Left lobe of liver (tissue), 2 donors: ENCODE data around the gene CD9. TPM values are rescaled to one million over a fixed set of nuclear protein-coding genes. Genes with fewer than 3 reads are reported as not detected.

Experiments used
- ATAC-seq: fragments of 200-7000 bp; cut with Tn5 transposase; one replicate; pipeline ENCODE4 v1.9.1; 2020; ENCODE audit warnings: mild to moderate bottlenecking, moderate library complexity
- DNase-seq: peaks from one replicate; pipeline ENCODE4 v3.0.0-alpha.2; 2020; ENCODE audit warnings: low spot score
- total RNA-seq: library from RNA; stranded (reverse); gene quantifications from one replicate; pipeline ENCODE4 v1.2.1, GENCODE V29; 2021
- donor health status: DM: no; HTN: no; CAD: no; lungs with moderate emphysema.
- donor health status: DM: no; HTN: yes; CAD: no.

Gene CD9
- total RNA-seq, 1 donor from 2014 or later, result 21.2 TPM

DNA sequence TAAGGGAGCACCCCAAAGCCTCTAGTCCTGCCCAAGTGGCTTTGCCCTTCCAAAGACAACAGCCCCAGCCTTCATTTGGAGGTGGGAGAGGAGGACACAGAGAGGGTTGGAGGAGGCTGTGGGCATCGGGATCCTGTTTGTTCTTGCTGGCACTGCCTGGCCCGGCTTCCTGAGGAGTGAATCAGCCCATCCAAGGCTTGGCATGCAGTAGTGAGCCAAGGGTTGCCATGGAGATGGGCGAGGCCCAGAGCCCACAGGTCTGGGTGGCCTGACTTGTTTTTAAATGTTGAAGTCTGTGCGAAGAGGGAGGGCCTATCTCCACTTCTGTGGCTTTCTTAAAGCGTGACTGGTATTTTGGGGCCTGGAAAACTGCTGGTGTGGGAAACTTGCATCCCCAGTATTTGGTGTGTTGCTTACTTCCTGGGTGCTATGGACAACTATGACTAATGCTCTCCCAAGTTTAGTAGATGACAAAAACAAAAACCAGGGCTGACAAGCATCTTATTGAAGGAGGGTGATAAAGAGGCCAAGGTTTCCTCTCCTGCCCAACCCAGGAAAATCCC is 15.8 kb downstream of the CD9 start:
- DNase-seq, result no peak
- ATAC-seq, result no peak

DNA sequence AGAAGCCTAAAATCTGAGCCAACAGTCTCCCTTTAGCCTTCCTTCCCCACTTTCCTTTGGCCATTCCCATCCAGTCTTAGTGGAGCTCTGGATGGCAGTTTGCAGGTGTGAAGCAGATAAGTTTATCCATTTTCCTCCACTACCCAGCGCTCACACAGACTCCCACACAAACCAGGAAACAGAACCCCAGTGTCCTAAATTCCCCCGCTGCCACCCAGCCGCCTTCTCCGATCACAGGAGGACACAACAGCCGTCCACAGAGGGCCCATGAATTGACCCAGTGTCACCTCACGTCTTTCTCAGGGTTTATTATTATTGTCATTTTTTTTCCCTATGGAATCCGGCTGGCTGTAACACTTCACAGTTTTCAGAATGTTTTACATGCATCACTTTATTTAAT is 16.4 kb downstream of the CD9 start:
- ATAC-seq, result no peak

DNA sequence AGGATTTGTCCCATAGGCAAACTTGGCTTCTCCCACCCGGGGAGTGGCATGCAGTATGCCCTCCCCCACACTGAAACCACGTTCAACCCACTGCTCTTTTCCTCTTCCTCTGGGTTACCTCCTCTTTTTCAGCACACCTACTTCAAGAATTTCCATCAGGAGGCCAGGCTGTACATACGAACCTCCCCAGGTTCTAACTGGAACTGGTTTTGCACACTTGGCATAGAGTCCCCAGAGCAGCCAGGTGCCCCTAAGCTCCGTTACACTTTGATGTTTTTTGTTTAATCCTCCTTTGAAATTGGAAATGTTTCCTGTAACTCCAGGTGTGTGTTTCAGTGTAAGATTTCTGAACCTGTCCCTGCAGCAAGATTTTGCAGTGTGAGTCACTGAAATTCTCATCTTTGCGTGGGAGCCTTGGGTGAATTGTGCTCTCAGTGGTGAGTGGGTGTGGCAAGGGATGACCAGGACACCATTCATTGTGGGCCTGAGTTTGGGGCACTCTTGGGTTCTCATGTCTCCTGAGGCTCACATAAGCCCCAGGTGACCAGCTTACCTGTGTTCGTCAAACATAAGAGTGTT is 18.2 kb downstream of the CD9 start:
- DNase-seq, result no peak

More for the DNA sequence above, 16.4 kb downstream of the CD9 start:
- no peak for DNase-seq

DNA sequence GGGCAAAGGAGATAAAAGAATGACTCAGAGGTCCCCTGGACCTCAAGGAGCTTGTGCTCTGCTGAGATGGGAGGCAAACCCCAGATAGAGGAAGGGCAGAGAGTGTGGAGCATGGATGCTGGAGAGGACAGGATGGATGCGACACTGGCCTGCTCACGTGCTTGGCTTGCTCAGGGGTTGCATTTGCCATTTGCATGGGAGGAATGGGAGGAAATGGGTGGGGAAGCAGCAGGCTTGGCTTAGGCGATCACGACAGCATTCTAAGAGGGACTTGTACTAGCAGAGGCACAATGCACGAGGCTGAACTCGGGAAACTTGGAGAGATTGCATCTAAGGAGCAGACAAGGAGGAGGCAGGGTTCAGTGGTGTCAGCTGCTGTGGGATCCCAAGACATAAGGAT is 19.8 kb downstream of the CD9 start:
- DNase-seq (no peak), ATAC-seq (no peak)

More for the DNA sequence above, 18.2 kb downstream of the CD9 start:
- no peak for ATAC-seq

DNA sequence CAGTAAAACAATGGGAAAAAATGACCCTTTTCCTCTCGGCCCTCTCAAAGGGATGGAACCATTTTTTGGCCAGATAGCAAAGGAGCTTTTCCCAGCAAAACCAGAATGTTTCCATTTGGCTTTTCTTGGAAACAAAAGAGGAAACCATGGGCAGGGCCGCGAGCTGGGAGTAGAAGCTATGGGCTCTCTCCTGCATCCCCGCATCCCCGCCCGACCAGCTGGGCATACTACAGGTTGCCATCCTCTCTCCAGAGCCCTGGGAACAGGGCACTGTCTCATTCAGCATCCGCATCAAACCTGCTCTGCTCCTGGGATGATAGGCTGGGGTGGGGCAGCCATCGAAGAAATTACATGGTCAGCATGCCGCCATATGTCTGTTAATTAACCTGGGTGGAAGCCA is 20.9 kb downstream of the CD9 start:
- no peak for DNase-seq

DNA sequence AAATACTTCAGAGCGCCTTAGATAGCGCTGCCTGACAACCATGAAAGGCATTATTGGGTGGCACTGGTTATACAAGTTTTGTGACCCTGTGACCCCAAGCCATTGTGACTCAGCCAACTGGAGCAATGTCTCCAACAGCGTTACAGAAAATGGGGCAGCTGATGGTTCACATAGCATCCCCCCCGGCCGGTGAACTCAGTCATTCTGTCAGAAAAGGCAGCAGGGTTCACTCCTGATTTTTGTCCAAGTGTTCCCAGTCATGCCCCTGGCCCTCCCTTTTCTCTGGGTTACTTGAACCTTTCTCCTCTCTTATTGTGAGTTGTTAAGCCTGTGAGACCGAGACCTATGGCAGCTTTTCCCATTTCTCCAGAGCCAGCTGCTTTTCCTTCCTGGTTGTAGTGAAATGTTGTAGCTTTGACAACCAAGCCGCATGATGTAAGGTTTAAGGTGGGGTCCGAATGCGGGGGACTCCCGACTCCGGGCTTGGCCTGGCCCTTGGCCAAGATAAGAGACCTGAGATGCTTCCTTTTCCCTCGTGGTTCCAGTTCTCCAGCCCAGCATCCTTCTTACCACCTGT is 22.0 kb downstream of the CD9 start:
- DNase-seq, result no peak
- no peak for ATAC-seq

More for the DNA sequence above, 20.9 kb downstream of the CD9 start:
- ATAC-seq, result no peak

DNA sequence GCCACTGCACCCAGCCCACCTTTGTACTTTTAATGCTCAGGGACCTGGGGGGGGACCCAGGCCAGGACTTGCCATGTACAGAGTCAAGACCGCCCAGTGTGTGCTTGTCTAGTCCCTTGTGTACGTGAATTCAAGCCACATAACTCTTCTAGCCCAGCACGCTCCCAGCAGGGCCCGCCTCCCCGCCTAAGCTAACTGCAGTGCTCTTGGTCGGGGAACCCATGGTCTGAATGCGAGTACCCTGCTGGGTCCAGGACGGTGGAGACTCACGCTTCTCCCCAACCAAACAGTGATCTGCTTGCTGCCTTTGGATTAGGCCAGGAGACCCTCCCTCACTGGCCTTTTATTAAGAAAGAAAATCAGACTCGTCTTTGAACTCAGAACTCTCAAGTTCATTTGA is 23.3 kb downstream of the CD9 start:
- ATAC-seq (no peak), DNase-seq (no peak)

DNA sequence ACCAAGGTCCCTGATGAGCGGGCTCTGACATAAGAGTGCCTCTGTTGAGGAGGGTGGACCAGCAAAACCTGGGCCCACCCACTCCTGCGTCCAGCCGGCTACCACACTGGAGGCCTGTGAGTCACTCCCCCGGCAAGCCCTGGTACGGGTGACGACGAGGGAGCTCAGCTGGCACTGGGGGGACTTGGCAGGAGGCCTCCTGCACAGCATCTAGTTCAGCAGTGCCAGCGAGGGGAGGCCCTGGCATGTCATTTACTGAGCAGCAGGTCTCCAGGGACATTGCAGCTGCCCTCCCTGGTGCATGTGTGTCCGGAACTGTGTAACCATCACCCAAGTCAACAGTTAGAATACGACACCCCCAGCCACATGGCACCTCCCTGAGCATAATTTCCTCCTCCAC is 24.4 kb downstream of the CD9 start:
- ATAC-seq (no peak), DNase-seq (no peak)

DNA sequence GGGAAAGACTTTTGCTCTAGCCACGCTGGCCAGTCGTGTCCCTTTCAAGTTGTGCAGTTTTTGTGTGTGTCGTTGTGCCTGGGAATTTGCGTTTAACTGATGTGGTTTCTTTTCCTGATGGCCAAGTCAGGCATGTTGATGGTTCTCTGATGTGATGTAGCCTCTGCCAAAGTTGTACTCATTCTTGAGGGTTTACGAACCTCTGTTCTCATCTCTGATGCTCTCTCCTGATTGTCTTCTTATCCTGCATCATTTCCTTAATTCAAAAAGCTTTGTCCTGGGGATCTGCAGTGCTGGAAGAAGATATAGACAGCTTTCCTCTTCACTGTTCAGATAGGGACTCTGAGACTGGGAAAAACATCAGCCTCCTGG is 25.4 kb downstream of the CD9 start:
- no peak for DNase-seq
- no peak for ATAC-seq

DNA sequence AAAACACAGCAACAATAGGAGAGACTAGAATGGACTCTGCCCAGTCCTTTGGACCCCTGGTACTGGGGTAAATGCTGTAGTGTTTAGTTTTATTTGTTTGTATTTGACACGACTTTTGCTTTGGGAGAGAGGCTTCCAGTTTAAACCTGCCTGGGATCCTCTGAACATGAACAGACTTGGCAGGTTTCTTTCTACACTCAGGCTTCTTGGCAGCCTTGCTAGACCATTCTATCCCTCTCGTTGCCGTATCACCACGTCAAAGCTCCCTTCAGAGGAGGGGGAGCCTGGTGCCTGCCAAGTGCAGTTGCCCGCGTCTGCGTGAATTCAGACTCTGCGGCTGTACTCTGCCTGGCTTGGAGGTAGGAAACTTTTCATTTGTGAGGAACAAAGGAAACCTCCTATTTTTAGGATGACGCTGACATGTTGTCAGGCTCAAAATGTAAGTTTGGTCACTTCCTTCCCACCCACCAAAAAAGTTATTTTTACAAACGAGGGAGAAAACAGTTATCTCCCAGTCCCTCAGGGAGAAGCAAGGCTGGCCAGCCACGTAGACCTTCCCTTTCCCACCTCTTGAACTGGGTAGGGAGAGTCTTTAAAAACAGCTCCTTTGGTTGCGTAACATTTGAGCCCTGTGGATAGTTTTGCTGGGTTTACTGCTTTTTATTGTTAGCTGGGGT is 25.9 kb downstream of the CD9 start:
- ATAC-seq (peak; percentile 82), DNase-seq (peak; percentile 66)

DNA sequence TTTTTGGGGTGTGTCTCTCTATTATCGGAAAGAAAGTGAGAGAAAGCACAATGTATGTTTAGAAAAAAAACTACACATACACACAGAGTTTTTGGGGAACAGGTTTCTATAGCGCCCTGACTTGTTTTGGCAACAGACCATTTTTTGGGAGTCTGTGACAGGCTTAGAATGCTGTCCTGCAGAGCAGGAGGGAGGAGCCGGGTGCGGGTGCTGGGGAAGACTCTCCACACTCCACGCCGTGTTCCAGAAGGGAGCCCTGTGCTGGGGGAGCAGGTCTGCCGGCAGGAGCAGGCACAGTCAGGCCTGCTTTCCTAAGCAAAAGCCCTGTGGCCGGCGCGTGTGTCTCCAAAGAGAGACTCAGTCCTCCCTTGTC is 26.5 kb downstream of the CD9 start:
- DNase-seq (no peak), ATAC-seq (peak; percentile 56)

DNA sequence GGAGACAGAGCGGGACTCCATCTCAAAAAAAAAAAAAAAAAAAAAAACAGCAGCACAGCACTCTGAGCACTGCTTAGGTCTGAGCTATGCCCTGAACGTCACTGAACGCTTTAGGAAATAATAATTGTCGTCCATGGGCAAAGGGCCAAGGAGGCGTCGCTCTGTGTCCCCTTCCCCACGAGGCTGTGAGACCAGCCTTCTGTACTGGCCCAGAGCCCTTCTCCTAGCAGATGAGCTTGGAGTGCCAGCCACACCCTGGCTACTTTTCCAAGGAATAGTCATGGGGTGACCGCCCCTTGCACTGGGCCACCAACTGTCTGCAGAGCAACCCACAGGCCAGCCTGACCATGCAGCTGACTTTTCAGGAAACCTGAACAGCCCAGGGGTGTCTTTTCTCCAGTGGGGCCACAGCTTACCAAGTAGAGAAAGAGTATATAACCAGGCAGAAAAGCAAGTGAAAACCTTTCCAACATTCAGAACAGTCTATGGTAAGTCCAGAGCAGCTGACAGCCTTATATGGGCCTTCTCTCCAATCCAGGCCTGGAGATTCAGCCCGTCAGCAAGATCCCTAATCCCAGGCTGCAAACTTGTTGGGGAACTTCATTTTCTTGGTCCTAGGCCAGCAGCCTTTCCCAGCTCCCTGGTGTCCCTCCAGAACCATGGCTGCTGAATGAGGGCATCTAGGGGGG is 28.5 kb downstream of the CD9 start:
- no peak for DNase-seq
- no peak for ATAC-seq

DNA sequence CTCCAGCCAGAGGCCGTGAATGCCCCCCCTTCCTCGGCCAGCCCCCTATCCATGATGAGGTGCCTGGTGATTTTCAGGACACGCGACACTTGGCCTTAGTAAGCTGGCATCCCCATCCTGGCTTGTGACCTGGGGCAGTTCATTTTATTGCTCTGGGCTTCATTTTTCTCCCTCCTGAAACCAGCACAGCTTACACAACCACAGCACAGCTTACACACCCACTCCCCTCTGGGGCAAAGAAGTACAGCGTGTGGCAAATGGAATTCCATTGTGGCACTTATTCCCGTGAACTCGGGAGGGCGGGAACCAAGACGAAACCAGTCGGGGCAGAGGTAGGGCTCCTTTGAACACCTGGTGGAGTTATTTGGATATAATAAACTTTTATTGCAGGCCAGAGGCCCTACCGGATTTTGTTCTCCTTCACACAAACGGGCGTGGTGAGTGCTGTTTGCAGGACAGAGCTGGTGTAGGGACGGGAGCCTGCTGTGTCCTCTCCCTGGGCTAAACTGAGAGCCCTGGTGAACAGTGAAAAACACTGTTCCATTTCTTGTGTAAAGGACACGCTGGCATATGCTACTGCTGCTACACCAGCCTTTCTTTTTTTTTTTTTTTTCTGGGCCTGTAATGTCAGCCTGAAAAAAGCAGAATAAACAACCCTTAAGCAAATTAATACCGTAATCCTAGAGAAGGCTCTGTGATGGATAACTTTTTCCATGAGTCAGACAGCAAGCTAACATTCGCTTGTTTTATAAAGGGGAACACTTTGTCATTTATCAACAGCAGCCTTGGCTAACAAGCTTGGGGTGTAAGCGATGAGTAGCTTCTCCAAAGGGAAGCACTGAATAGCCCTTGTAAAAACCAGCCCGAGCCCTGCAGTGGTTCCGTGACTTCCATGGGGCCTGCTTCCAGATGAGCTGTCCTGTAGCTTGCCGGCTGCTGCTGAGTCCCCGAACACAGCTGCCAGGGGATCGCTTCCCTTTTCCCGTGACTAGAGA is 29.3 kb downstream of the CD9 start:
- ATAC-seq (no peak), DNase-seq (no peak)

DNA sequence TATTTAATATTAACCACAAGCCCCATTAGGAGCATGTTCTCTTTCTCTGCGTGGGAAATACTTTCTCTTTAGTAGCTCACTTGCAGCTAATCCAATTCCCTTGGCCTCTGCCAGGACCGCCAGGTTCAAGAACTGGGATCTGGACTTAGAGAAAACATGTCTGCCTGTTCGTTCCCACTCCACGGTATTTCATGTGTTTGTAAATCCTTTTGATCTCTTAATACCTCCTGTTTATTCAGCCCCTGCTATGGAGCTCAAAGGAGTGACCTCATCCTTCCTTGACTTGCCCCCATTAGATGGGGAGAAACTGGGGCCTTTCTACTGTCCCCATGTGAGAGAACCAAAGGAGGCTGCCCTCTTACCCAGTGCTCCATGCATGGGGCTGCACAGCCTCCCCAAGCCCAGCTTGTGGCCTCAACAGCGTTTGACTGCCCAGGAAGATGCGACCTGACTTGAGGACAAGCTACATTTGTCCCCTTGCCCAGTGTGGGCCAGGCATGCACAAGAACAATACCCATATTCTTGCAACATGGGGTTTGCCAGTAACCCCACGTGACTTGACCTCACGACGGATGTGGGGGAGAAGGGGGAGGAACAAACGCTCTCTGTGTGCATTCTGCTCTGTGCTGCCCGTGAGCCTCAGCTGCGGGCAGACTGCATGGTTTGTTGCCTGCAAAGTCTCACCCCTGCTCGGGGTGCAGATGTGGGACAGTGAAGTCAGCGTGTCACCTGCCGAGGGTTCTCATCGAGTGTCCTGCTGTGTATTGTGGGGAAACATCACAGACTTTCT is 30.3 kb downstream of the CD9 start:
- ATAC-seq (no peak), DNase-seq (no peak)

DNA sequence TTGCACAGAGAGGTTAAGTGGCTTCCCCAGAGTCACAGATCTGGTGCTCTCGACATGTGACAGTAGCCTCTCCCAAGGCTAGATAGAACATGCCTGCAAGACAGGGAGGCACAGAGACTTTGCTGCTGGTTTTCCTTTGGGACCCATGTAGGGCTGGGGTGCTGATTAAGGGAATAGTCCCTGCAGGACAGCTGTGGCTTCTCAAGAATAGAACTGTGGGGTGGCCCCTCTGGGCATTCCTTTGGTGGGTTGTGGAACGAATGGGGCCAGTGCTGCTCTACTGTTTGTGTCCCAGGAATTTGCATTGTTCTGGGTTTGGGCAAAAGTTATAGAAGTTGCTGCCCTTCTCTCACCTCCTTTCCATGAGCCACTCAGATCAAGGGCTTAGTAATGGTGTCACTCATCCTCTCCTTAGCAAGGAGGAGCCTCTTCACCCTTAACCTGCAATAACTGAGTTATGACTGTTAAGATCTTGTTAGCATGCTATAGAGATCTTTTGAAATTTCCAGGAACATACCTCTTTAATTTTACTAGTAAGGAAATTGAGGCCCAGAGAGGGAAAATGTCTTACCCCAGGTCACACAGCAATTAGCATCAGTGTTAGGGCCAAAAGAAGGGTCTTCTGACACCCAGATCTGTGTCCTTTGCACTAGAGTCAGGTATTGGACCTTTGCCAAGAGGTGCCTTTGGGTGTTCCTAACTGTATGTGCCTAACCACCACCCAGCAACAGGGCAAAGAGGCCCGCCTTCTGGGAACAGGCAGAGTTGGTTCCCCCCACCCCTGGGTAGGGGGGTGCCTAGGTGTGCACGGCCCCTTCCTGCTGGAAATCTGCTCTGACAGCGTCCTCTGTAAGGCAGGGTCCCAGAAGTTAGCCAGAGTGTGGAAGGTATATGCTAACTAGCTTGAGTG is 31.4 kb downstream of the CD9 start:
- DNase-seq (no peak), ATAC-seq (no peak)

DNA sequence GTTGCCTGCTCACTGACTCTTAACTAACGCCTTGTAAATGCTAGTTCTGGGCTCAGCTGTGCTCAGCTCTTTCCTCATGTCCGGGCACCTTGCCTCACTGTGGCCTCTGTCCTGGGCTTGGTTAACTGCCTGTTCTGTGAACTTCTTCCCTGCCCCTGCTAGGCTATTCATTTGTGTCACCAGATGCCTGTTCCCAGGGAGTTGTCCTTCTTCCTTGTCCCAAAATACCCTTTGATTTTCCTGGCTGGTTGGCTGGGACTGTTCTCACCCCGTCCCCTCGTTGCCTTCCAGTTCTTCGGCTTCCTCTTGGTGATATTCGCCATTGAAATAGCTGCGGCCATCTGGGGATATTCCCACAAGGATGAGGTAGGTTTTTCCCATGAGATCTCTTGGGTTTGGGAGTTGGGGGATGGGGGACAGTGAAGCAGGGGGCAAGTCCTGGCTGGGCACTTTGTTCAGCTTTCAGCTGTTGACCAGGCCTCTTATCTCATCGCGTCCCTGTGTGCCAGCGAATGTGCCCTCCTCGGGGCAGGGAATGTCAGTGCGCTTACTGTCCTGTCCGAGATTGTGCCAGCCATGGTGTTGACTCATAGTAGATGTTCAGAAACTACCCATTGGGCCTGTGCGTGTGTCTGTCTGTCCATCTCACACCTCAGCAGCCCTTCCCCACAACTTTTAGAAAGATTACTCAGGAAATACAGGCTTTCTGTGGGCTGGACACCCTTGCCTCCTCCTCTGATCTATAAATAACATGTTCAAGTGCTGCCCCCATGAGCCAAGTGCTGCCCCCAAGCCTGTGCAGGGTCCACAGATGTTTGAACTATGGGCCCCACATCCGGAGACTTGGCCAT is 33.1 kb downstream of the CD9 start:
- ATAC-seq, result peak; percentile 31
- DNase-seq, result no peak

DNA sequence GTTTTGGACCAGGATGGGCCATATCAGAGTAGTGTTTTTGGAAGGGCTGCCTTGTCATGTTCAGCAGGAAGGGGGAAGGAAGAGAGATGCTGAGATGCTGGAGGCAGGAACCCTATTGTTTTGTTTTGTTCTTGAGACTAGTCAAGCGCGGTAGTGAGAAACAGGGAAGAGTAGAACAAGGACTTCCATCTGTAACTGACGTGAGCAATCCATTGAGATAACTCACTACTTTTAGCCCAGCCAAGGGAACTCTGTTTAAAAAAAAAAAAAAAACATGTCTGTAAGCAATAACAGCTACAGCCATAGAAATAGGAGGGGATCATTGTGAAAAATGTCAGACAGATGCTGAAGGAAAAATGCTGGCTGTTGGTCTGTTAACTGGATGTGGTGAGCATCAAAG is 34.0 kb downstream of the CD9 start:
- no peak for ATAC-seq
- DNase-seq, result no peak

DNA sequence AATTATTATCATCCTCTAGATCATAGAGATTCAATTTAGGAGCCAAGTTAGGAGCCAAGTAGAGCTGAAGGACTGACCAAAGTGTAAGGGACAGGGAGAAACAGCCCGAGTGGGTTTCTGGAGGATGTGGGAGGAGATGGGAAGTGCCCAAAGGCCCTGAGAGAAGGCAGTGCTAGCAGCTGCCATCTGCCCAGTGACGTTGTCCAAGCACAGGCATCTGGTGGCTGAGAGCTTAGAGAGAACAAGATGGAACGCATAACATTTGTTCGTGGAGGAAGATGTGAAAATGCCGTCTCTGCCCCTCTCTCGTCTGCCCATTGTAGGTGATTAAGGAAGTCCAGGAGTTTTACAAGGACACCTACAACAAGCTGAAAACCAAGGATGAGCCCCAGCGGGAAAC is 34.7 kb downstream of the CD9 start:
- no peak for DNase-seq
- ATAC-seq, result no peak
